GM19467 (cell line): Measurements from ENCODE around the gene C1GALT1.
"Not testable (repeated sequence)": the region's sequence is repeated elsewhere in the genome, so short reads cannot be mapped to it uniquely, and the experiment has no call there.

Source experiments
- ATAC-seq: cut with Tn5 transposase; IDR thresholded peaks from one replicate; pipeline ENCODE4 v1.9.1; 2021; ENCODE audit warnings: mild to moderate bottlenecking, moderate library complexity; ENCODE audit not compliant: unreplicated experiment

C1GALT1 gene

GRCh38 chr7:7166318-7166717 is 16.0 kb upstream of the C1GALT1 start:
- no peak for ATAC-seq

DNA sequence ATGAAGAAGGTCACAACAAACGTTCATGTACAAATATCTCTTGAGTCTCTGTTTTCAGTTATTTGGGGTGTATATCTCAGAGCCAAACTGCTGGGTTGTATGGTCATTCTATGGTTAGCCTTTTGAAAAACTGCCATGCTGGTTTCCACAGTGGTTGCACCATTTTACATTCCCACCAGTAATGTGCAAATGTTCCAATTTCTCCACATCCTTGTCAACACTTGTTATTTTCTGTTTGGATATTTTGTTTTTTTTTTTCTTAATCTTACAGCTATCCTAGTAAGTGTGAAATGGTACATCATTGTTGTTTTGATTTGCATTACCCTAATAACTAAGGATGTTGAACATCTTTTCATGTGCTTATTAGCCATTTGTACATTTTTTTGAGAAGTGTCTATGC is 13.0 kb upstream of the C1GALT1 start:
- ATAC-seq: no peak

DNA sequence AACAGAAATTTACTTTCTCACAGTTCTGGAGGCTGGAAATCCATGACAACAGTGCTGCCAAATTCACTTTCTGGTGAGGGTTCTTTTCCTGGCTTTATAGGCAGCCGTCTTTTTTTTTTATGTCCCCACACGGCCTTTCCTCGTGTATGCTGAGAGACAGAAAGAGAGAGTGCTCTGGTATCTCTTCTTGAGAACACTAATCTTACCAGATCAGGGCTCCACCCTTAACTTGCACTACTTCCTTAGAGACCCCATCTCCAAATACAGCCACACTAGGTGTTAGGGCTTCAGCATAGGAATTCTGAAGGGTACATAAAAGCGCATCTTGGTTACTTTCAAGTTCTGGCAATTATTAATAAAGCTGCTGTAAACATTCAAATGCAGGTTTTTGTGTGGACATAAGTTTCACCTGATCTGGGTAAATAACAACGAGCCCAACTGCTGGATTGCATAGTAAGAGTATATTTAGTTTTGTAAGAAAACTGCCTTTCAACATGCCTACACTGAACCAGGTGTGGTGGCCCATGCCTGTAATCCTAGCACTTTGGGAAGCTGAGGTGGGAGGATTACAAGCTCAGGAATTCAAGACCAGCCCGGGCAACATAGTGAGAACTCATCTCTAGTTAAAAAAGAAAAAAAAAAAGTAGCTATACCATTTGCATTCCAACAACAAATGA is 8.2 kb upstream of the C1GALT1 start:
- no peak for ATAC-seq

DNA sequence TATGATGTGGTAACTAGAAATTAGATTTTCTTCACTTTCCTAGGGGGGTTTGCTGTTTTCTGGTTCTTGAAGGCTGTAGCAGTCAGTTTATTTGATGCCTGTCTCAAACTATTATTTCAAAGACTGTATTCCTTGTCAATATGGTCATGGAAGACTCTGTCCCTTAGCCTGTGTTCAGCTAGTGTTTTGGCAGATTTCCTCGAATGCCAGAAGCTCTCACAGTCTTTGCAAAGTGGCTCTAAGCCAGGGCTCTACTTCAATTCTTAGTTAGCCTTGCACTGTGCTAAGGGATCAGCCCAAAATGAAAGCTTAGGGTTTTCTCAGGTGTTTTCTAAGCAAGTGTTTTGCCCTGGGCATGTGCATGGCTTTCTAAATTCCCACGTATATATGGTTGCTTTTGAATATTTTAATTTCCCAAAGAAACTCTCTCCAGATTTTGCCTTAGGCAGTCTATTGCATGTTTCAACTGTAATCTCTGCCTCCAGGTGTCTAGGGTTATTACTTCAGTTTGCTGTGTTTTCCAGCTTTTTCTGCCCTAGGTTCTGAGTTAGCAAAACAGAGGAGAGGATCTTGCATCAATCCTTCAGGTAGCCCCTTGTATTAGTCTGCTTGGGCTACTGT is 7.2 kb upstream of the C1GALT1 start:
- no peak for ATAC-seq

DNA sequence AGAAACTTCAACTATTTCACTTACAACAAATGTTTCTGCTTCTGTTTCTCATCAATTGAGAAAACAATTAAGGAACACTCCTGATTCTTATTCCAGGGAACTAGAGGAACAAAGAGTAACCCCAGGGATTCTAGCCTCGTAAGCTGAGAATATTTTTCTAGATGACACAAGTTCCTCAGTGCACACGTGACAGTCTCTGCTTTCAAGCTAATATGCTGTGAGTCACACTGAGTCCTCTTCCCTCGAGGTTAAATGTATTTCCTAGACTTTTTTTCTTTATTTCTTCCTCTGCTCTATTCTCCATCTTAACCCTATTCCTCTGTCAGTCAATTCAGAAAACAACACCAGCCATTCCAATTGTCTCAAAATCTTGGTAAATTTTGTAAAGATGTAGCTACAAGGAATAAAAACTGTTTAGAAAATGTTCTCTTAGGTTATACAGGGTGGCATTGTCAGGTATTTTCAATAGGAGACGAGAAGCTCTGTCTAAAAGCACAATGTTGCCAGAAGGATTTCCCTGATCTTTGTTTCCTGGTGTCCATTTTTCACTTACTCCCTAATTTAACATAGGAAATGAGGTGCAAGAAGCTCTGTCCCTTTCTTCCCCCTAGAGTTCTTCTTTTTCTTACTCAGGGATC is 5.8 kb upstream of the C1GALT1 start:
- ATAC-seq: no peak

GRCh38 chr7:7177044-7177517 is 5.3 kb upstream of the C1GALT1 start:
- no peak for ATAC-seq

- no peak for ATAC-seq
Measured at GRCh38 chr7:7178081-7178480, 4.3 kb upstream of the C1GALT1 start.

DNA sequence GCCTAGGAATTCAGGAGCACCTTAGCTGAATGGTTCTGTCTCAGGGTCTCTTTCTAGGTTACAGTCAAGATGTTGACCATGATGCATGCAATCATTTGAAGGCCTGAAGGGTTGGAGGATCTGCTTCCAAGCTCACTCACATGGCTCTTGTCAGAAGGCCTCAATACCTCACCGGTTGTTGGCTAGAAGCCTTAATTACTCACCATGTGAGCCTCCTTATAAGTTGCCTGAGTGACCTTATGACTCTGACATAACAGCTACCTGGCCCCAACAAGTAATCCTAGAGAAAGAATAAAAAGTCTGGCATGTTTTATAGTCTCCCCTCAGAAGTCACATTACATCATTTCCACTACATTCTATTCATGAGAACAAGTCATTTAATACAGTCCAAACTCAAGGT is 3.4 kb upstream of the C1GALT1 start:
- ATAC-seq: no peak

GRCh38 chr7:7180725-7181449 is 1.5 kb upstream of the C1GALT1 start:
- no peak for ATAC-seq

GRCh38 chr7:7181519-7182155 is 707 bp upstream of the C1GALT1 start:
- peak; percentile 38 for ATAC-seq

GRCh38 chr7:7183061-7183837 is 905 bp downstream of the C1GALT1 start:
- peak; percentile 29 for ATAC-seq

GRCh38 chr7:7183838-7184463 is 1.6 kb downstream of the C1GALT1 start:
- ATAC-seq: no peak

DNA sequence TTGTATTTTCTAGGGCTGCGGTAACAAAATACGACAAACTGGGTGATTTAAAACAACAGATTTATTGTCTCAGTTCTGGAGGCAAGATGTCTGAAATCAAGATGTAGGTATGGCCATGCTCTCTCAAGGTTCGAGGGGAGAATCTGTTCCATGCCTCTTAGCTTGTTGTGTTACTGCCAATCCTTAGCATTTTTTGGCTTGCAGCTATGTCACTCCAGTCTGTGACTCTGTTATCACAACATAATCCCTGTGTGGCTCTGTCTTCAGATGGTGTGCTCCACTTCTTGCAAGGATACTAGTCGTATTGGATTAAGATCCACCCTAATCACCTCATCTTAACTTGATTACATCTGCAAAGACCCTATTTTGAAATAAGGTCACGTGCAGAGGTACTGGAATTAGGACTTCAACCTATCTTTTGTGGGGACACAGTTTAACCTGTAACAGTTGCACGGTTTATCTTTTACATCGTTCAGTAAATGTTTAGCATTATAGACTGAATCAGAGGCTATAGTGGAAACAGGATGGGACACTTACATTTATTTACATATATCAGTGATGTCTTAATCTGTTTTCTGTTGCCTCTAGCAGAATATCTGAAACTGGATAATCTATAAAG is 3.1 kb downstream of the C1GALT1 start:
- ATAC-seq: no peak

GRCh38 chr7:7188091-7188490 is 5.7 kb downstream of the C1GALT1 start:
- ATAC-seq: no peak

- ATAC-seq: no peak
Measured at GRCh38 chr7:7188742-7189141, 6.4 kb downstream of the C1GALT1 start.

DNA sequence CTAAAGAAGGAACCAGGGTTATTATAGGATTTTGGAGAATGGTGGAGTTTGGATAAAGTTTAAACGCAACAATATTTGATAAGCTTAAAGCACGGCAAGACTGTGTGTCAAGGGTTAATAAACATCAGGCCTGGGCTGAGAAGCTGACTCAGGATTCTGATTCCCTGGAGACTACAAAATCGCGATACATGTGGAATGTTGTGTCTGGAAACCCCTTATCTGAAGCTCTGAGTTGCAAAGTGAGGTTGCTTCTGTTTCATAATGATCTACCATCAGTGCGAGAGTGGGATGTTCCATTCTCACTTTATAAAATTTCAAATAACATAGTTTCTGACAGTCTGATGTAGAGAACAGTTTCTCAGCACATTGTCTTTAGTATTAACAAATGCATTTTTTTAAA is 7.8 kb downstream of the C1GALT1 start:
- ATAC-seq: no peak

DNA sequence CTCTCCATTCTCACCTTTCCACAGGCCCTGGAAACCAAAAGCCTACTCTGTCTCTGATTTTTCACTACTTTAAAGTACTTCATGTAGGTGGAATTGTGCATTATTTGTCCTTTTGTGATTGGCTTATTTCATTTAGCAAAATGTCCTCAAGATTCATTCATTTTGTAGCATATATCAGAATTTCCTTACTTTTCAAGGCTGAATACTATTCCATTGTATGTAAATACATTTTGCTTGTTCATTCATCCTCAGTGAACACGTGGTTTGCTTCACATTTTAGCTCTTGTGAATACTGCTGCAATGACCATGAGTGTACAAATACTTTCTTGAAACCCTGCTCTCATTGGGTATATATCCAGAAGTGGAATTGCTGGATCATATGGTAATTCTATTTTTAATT is 8.8 kb downstream of the C1GALT1 start:
- no peak for ATAC-seq

GRCh38 chr7:7192798-7193788 is 10.7 kb downstream of the C1GALT1 start:
- not testable (repeated sequence) for ATAC-seq
